Neural progenitor cell (in vitro differentiated cells): ENCODE measurements around the gene PRRX2. TPM values are rescaled to one million over a fixed set of nuclear protein-coding genes. Genes with fewer than 3 reads are reported as not detected.
A peak's percentile ranks its signal among the peaks of the same experiment; 100 is the strongest.

Experiments used
- DNase-seq: peaks from one replicate; pipeline ENCODE4 v3.0.0-alpha.2; 2016; ENCODE audit warnings: low spot score
- H2AFZ ChIP-seq: fragments of 200-600 bp; sonication (generic); replicated peaks from 2 replicates; pipeline ENCODE4 v1.6.1; 2016; ENCODE audit warnings: antibody characterized with exemption
- H3F3A ChIP-seq: fragments of 200-600 bp; sonication (generic); 2 replicates; pipeline ENCODE4 v1.6.1; 2016; ENCODE audit warnings: antibody characterized with exemption, low read depth
- H3K27ac ChIP-seq: fragments of 200-600 bp; sonication (generic); 2 replicates; pipeline ENCODE4 v1.5.1; 2016; ENCODE audit warnings: mild to moderate bottlenecking
- H3K27me3 ChIP-seq: fragments of 200-600 bp; sonication (generic); 2 replicates; pipeline ENCODE4 v1.6.1; 2016; ENCODE audit warnings: mild to moderate bottlenecking, moderate library complexity
- H3K36me3 ChIP-seq: fragments of 200-600 bp; sonication (generic); 2 replicates; pipeline ENCODE4 v1.5.1; 2016
- H3K4me1 ChIP-seq: fragments of 200-600 bp; sonication (generic); 2 replicates; pipeline ENCODE4 v1.6.1; 2016; ENCODE audit warnings: mixed run types
- H3K4me2 ChIP-seq: fragments of 200-600 bp; sonication (generic); 2 replicates; pipeline ENCODE4 v1.6.1; 2016
- H3K4me3 ChIP-seq: fragments of 200-600 bp; sonication (generic); 2 replicates; pipeline ENCODE4 v1.5.1; 2016
- H3K79me2 ChIP-seq: fragments of 200-600 bp; sonication (generic); 2 replicates; pipeline ENCODE4 v1.6.1; 2016; ENCODE audit warnings: low read depth
- H3K9ac ChIP-seq: fragments of 200-600 bp; sonication (generic); 2 replicates; pipeline ENCODE4 v1.6.1; 2016
- H3K9me3 ChIP-seq: fragments of 200-600 bp; sonication (generic); 2 replicates; pipeline ENCODE4 v1.5.1; 2016; ENCODE audit warnings: low read depth
- H4K20me1 ChIP-seq: fragments of 200-600 bp; sonication (generic); 2 replicates; pipeline ENCODE4 v1.6.1; 2016; ENCODE audit warnings: low read depth
- H3K27ac Mint-ChIP-seq: 3 replicates; pipeline ENCODE4 v1.8.0; 2021; ENCODE audit warnings: mixed read lengths
- H3K27me3 Mint-ChIP-seq: 2 replicates; pipeline ENCODE4 v1.8.0; 2022; ENCODE audit warnings: low read depth, mild to moderate bottlenecking, inconsistent platforms, moderate library complexity, mixed read lengths; ENCODE audit not compliant: insufficient read depth
- H3K36me3 Mint-ChIP-seq: 3 replicates; pipeline ENCODE4 v1.8.0; 2021; ENCODE audit warnings: mixed read lengths
- H3K4me1 Mint-ChIP-seq: 3 replicates; pipeline ENCODE4 v1.8.0; 2021; ENCODE audit warnings: mixed read lengths
- H3K4me3 Mint-ChIP-seq: 3 replicates; pipeline ENCODE4 v1.8.0; 2021; ENCODE audit warnings: mild to moderate bottlenecking, moderate library complexity, mixed read lengths
- H3K9me3 Mint-ChIP-seq: 3 replicates; pipeline ENCODE4 v1.8.0; 2020; ENCODE audit warnings: mixed read lengths
- EZH2 ChIP-seq: fragments of 200-600 bp; sonication (generic); IDR thresholded peaks from 2 replicates; pipeline ENCODE4 v1.6.1; 2017; ENCODE audit warnings: antibody characterized with exemption, mild to moderate bottlenecking, moderate library complexity
- EZH2phosphoT487 ChIP-seq: fragments of 200-600 bp; sonication (generic); IDR thresholded peaks from 2 replicates; pipeline ENCODE4 v1.6.1; 2017; ENCODE audit warnings: antibody characterized with exemption
- total RNA-seq: library from RNA; depleted of rRNA; stranded (reverse); fragments of >200 nt; gene quantifications from 2 replicates; pipeline ENCODE4 v1.2.3, GENCODE V29; 2015; ENCODE audit warnings: low replicate concordance
- TF ChIP-seq, protein P1 (sequence below): fragments of 200-600 bp; sonication (generic); IDR thresholded peaks from 2 replicates; pipeline ENCODE4 v1.5.1; 2017; ENCODE audit warnings: antibody characterized with exemption, mild to moderate bottlenecking

The PRRX2 gene
- total RNA-seq, 1 donor from 2014 or later, result 1.5 TPM

DNA sequence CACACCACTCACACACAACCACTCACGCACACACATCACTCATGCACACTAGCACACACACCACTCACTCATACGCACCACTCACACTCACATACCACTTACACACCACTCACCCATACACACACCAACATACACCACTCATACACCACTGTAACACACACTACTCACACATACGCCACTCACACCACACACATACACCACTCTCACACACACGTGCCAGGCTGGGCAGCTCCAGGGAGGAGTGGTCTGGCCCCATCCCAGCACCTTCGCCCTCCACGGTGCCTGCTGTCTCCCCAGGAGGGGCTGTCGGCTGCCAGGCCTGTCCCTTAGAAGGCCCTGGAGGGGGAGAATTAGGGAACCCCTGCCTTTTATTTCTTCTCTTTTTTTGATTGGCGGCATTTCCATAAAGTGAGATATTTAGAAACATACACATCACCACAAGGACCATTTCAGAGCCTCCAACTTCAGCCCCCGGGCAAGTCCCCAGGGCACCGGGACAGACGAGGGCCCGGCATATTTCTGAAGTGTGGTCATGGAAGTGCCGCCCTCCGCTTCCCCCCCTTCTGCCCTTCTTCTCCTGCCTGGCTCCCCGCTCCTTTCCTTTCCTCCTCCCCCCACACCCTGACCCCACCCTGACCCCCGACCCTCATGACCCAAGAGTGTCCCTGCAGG, 17.2 kb upstream of the PRRX2 start:
- Histone ChIP-seq H3K9ac (no peak overlapping the region), H2AFZ (no peak overlapping the region), H3K9me3 (no peaks in the 10 kb centered on the region), H3K79me2 (no peaks in the 10 kb centered on the region), H3K4me1 (no peaks in the 10 kb centered on the region), H3K27me3 (no peaks in the 10 kb centered on the region), H3K4me2 (no peak overlapping the region), H4K20me1 (no peaks in the 10 kb centered on the region), H3K36me3 (no peaks in the 10 kb centered on the region), H3K4me3 (no peak overlapping the region), H3K27ac (no peak overlapping the region), H3F3A (no peaks in the 10 kb centered on the region)
- peaks cover 8% of the 10 kb centered on the region for H3K27me3 Mint-ChIP-seq
- no peak for DNase-seq
- H3K4me1 Mint-ChIP-seq, result peaks cover 6% of the 10 kb centered on the region
- TF ChIP-seq, protein P1, sequence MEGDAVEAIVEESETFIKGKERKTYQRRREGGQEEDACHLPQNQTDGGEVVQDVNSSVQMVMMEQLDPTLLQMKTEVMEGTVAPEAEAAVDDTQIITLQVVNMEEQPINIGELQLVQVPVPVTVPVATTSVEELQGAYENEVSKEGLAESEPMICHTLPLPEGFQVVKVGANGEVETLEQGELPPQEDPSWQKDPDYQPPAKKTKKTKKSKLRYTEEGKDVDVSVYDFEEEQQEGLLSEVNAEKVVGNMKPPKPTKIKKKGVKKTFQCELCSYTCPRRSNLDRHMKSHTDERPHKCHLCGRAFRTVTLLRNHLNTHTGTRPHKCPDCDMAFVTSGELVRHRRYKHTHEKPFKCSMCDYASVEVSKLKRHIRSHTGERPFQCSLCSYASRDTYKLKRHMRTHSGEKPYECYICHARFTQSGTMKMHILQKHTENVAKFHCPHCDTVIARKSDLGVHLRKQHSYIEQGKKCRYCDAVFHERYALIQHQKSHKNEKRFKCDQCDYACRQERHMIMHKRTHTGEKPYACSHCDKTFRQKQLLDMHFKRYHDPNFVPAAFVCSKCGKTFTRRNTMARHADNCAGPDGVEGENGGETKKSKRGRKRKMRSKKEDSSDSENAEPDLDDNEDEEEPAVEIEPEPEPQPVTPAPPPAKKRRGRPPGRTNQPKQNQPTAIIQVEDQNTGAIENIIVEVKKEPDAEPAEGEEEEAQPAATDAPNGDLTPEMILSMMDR, result no peak
- TF ChIP-seq EZH2 (no peak), EZH2phosphoT487 (no peak)
- no peaks in the 10 kb centered on the region for H3K36me3 Mint-ChIP-seq
- no peak overlapping the region for H3K27ac Mint-ChIP-seq
- peak overlapping the region; percentile 17 for H3K4me3 Mint-ChIP-seq
- H3K9me3 Mint-ChIP-seq, result no peaks in the 10 kb centered on the region

DNA sequence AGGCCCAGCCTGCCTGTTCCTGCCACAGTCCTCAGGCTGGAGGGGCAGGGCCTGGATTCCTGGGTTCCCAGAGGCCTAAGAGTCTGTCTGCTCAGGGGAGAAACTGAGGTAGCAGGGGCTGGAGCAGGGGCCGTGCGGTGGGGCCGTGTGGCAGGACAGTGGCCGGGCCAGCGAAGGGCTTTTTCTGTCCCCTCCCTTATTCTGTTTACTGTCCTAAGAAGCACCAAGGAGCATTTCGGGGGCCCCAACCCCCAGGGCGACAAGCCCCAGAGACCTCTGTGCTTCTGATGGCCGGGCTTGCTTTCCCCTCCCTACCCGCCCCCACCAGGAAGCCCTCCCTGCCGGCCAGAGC, 16.7 kb upstream of the PRRX2 start:
- TF ChIP-seq EZH2 (no peak), EZH2phosphoT487 (no peak)
- TF ChIP-seq, protein P1, result no peak

DNA sequence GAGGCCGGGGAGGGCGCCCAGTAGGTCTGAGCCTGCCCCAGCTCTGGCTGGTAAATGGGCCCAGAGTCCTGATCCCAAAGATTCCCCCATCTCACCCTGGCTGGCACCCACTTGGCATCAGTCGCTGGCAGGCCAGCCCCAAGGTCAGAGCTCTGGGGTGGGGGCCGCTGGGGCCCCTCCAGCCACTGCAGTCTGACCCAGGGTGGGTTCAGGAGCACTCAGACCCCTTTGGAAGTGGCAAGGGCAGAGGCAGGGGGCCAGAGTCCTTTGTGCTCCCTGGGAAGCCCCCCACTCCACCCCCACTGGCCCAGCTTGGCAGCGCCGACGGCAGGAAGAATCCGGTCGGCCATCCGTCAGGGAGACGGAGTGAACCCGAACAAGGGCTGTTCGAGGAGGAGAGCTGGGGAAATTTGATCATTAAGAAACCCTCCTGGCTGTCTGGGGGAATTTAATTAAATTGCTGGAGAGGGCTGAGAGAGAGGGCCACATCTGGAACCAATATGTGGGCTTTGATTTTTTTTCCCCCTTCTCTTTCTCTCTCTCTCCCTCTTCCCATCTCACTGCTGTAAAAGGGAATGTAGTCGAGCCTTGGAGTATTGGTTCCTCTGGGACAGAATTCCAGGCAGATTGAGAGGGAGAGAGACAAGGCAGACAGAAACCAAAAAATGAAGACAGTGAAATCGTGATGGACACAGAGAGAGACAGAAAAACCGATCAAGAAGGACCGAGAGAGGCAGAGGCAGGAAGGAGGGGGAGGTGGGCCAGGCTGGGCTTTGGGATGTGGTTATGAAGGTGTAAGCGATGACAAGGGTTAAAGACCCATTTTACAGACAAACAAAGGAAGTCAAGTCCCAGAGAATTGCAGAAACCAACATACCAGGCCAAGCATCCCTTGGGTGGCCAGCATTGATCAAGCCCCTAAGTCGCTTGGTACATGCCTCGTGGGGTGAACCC, 15.4 kb upstream of the PRRX2 start:
- Histone ChIP-seq H2AFZ (no peak overlapping the region), H3K4me3 (no peak overlapping the region), H3K79me2 (no peaks in the 10 kb centered on the region), H3K9me3 (no peaks in the 10 kb centered on the region), H3K27me3 (no peaks in the 10 kb centered on the region), H3K36me3 (no peaks in the 10 kb centered on the region), H4K20me1 (no peaks in the 10 kb centered on the region), H3K4me2 (no peak overlapping the region), H3F3A (peaks cover 6% of the 10 kb centered on the region), H3K27ac (no peak overlapping the region), H3K9ac (no peak overlapping the region), H3K4me1 (no peaks in the 10 kb centered on the region)
- DNase-seq, result no peak
- peak overlapping the region; percentile 65 for H3K27ac Mint-ChIP-seq
- H3K4me3 Mint-ChIP-seq, result no peak overlapping the region
- peaks cover 8% of the 10 kb centered on the region for H3K27me3 Mint-ChIP-seq
- no peaks in the 10 kb centered on the region for H3K9me3 Mint-ChIP-seq
- H3K36me3 Mint-ChIP-seq, result no peaks in the 10 kb centered on the region
- H3K4me1 Mint-ChIP-seq, result peaks cover 16% of the 10 kb centered on the region
- TF ChIP-seq, protein P1, result no peak
- TF ChIP-seq EZH2phosphoT487 (no peak), EZH2 (no peak)

More for the DNA sequence above, 16.7 kb upstream of the PRRX2 start:
- no peaks in the 10 kb centered on the region for H3K9me3 ChIP-seq
- H3K4me1 ChIP-seq, result no peaks in the 10 kb centered on the region
- Mint-ChIP-seq H3K36me3 (no peaks in the 10 kb centered on the region), H3K27ac (no peak overlapping the region), H3K9me3 (no peaks in the 10 kb centered on the region), H3K4me3 (no peak overlapping the region), H3K4me1 (peaks cover 9% of the 10 kb centered on the region), H3K27me3 (peaks cover 8% of the 10 kb centered on the region)
- no peaks in the 10 kb centered on the region for H3K27me3 ChIP-seq
- no peaks in the 10 kb centered on the region for H3F3A ChIP-seq
- H3K4me2 ChIP-seq, result no peak overlapping the region
- DNase-seq, result no peak
- H3K9ac ChIP-seq, result no peak overlapping the region
- H2AFZ ChIP-seq, result no peak overlapping the region
- H4K20me1 ChIP-seq, result no peaks in the 10 kb centered on the region
- H3K79me2 ChIP-seq, result no peaks in the 10 kb centered on the region
- H3K4me3 ChIP-seq, result no peak overlapping the region
- no peak overlapping the region for H3K27ac ChIP-seq
- no peaks in the 10 kb centered on the region for H3K36me3 ChIP-seq
